Large intestine (tissue), 3 donors: Measurements from ENCODE around the gene RSU1. TPM values are rescaled to one million over a fixed set of nuclear protein-coding genes. Genes with fewer than 3 reads are reported as not detected.
A peak's percentile ranks its signal among the peaks of the same experiment; 100 is the strongest.
"Not testable (repeated sequence)": the region's sequence is repeated elsewhere in the genome, so short reads cannot be mapped to it uniquely, and the experiment has no call there.

Source experiments
- DNase-seq, 2 donors: peaks; one replicate each; pipeline versions ENCODE4 v3.0.0 to v3.0.0-alpha.2; 2013
- H3K27ac ChIP-seq: one replicate; pipeline ENCODE4 v1.5.1; 2013; ENCODE audit warnings: low read length
- H3K27me3 ChIP-seq: 2 replicates; pipeline ENCODE4 v1.6.1; 2013; ENCODE audit warnings: low read length; ENCODE audit not compliant: control insufficient read depth, insufficient read depth
- H3K36me3 ChIP-seq: 2 replicates; pipeline ENCODE4 v1.6.1; 2013; ENCODE audit warnings: low read length; ENCODE audit not compliant: control insufficient read depth, insufficient read depth
- H3K4me1 ChIP-seq: one replicate; pipeline ENCODE4 v1.6.1; 2013; ENCODE audit warnings: low read length; ENCODE audit not compliant: control insufficient read depth, insufficient read depth
- H3K4me3 ChIP-seq: one replicate; pipeline ENCODE4 v1.5.1; 2013; ENCODE audit warnings: low read length
- H3K9me3 ChIP-seq: one replicate; pipeline ENCODE4 v1.6.1; 2013; ENCODE audit warnings: mild to moderate bottlenecking, low read depth, low read length, moderate library complexity; ENCODE audit not compliant: control insufficient read depth
- WGBS: methylation state at CpG from one replicate; pipeline ENCODE4 v1.1.5; 2013; ENCODE audit warnings: low lambda C conversion rate; ENCODE audit not compliant: insufficient coverage; 5-methylcytosine and 5-hydroxymethylcytosine counted together
- polyA plus RNA-seq: library from polyadenylated mRNA; unstranded; fragments of 120-200 nt; gene quantifications from one replicate; pipeline ENCODE4 v1.2.1, GENCODE V29; 2013

The RSU1 gene
- polyA plus RNA-seq, 1 donor: 37.0 TPM

DNA sequence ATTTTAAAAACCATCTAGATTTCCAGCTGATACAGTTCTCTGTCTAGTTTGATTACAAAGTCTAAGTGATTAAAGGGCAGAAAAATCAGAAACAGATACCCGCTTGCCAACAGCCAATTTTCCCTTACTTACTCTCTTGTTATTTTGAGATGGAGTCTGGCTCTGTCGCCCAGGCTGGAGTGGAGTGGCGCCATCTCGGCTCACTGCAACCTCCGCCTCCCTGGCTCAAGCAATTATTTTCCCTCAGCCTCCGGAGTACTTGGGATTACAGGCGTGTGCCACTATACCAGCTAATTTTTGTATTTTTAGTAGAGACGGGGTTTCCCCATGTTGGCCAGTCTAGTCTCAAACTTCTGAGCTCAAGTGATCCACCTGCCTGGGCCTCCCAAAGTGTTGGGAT is 10.2 kb upstream of the RSU1 start:
- H3K4me3 ChIP-seq, H3K36me3 ChIP-seq, H3K9me3 ChIP-seq, DNase-seq, H3K4me1 ChIP-seq, H3K27ac ChIP-seq, H3K27me3 ChIP-seq: not testable (repeated sequence)
- no CpG with 5 or more reads among the region's 8 CpGs for WGBS

DNA sequence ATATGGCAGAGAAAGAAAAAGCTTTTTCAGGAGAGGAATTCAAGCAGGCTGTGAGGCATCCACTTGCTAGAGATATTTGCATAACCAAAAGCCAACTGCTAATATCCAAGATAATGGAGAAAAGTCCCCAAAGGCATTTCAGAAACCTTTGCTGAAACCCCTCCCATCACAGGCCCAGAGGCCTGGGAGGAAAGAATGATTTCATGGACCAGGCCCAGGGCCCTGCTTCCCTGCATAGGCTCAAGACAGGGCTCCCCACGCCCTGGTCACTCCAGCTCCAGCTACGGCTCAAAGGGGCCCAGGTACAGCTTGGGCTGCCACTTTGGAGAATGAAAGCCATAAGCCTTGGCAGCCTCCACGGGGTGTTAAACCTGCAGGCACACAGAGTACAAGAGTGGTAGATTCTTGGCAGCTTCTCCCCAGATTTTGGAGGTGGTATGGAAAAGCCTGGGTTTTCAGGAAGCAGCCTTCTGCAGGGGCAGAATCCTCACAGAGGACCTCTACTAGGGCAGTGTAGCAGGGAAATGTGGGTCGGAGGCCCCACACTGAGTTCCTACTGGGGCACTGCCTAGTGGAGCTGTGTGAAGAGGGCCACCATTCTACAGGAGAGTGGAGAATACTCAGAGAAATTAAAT is 5.6 kb upstream of the RSU1 start:
- Histone ChIP-seq H3K4me3 (no peak overlapping the region), H3K27ac (no peak overlapping the region), H3K4me1 (no peaks in the 10 kb centered on the region), H3K27me3 (peaks cover 4% of the 10 kb centered on the region), H3K9me3 (peaks cover 4% of the 10 kb centered on the region), H3K36me3 (peaks cover 6% of the 10 kb centered on the region)
- no CpG with 5 or more reads among the region's 4 CpGs for WGBS
- DNase-seq: no peak

DNA sequence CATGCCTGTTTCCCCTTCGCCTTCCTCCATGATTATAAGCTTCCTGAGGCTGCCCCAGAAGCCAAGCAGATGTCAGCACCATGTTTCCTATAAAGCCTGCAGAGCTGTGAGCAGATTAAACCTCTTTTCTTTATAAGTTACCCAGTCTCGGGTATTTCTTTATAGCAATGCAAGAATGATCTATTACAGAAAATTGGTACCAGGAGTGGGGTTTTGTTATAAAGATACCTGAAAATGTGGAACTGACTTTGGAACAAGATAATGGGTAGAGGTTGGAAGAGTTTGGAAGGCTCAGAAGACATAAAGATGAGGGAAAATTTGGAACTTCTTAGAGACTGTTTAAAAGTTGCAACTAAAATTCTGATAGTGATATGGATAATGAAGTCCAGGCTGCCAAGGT is 4.8 kb upstream of the RSU1 start:
- no peak for DNase-seq
- peaks cover 6% of the 10 kb centered on the region for H3K36me3 ChIP-seq
- peaks cover 4% of the 10 kb centered on the region for H3K27me3 ChIP-seq
- WGBS: 100% methylated on average over 1 of the region's 2 CpGs
- H3K9me3 ChIP-seq: peaks cover 4% of the 10 kb centered on the region
- H3K4me3 ChIP-seq: no peak overlapping the region
- no peak overlapping the region for H3K27ac ChIP-seq
- no peaks in the 10 kb centered on the region for H3K4me1 ChIP-seq

DNA sequence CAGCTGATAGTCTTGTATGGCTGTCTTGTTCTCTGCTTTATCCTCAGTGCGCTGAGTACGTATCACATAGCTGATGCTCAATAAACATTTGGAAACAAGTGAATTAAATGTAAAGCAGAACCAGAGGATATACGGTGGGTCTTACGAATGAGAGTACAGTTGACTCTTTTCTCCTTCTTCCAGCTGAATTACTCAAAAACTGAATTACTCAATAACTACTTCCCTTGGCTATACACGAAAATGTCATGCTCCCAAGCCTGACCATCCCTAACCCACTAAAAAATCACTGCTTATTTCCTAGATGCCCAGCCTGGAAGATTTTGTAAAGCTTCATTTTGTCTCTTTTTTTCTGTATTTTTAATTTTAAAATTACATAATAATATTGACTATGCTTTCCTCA is 3.2 kb upstream of the RSU1 start:
- Histone ChIP-seq H3K9me3 (peaks cover 4% of the 10 kb centered on the region), H3K27ac (no peak overlapping the region), H3K4me3 (no peak overlapping the region), H3K27me3 (peaks cover 4% of the 10 kb centered on the region), H3K4me1 (peaks cover 3% of the 10 kb centered on the region), H3K36me3 (peaks cover 6% of the 10 kb centered on the region)
- no peak for DNase-seq
- 82% methylated on average over 4 of the region's 5 CpGs for WGBS

DNA sequence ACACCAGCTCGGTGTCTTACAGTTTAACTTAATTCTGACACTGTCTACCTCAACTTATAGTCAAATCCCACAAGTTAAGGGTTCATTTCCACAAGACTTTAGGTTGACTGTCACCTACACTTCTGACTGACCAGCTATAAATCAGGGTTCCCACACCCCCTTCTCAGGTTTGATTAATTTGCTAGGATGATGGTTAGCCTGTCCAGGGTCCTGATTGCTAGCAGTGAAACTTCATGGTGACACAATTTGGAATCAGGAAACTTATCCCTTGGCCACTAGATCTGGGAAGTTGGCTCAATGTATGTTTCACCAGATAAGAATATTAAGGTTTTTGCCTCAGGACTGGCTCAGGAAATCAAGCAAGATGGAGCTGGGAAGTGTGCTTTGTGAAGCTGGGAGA is 2.8 kb upstream of the RSU1 start:
- no peak for DNase-seq
- H3K4me1 ChIP-seq: peaks cover 3% of the 10 kb centered on the region
- H3K4me3 ChIP-seq: no peak overlapping the region
- H3K27me3 ChIP-seq: peaks cover 4% of the 10 kb centered on the region
- no peak overlapping the region for H3K27ac ChIP-seq
- no CpG with 5 or more reads among the region's 1 CpG for WGBS
- peaks cover 4% of the 10 kb centered on the region for H3K9me3 ChIP-seq
- peaks cover 6% of the 10 kb centered on the region for H3K36me3 ChIP-seq

DNA sequence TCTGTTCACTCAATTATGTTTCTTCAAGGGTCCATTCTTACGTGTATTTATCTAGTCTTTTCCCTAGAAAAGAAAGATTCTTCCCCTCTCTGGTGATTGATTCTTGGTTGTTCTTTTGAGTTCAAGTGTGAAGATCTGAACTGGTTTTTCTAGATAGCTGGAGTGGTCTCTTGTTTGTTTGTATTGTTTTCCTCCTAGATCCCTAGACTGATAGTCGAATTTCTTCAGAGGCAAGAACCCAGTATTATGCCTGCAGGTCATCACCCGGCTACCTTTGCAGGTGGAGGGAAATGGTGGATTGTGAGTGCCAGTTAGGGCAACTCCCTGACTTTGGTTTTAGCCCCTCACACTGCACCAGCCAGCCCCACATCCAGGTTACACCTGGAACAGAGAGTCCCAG is 2.2 kb upstream of the RSU1 start:
- Histone ChIP-seq H3K4me3 (no peak overlapping the region), H3K27me3 (peaks cover 4% of the 10 kb centered on the region), H3K36me3 (peaks cover 6% of the 10 kb centered on the region), H3K27ac (no peak overlapping the region), H3K9me3 (peaks cover 4% of the 10 kb centered on the region), H3K4me1 (peaks cover 3% of the 10 kb centered on the region)
- no peak for DNase-seq
- WGBS: no CpG with 5 or more reads among the region's 3 CpGs

DNA sequence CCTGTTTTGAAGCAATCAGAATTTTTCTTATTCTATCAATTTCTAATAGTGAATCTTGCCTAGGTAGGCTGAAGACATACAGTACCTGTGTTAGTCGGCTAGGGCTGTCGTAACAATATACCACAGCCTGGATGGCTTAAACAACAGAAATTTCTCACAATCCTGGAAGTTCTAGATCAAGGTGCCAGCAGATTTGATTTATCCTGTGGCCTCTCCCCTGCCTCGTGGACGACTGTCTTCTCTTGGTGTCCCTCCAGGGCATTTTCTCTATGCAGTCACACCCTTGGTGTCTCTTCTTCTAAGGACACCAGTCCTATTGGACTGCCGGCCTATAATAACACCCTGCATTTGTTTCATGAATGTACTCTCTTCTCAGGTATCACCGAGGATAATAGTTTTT is 1.8 kb upstream of the RSU1 start:
- Histone ChIP-seq H3K9me3 (peaks cover 4% of the 10 kb centered on the region), H3K36me3 (peaks cover 6% of the 10 kb centered on the region), H3K4me1 (peaks cover 3% of the 10 kb centered on the region), H3K4me3 (no peak overlapping the region), H3K27ac (no peak overlapping the region), H3K27me3 (peaks cover 4% of the 10 kb centered on the region)
- no CpG with 5 or more reads among the region's 6 CpGs for WGBS
- DNase-seq: no peak

DNA sequence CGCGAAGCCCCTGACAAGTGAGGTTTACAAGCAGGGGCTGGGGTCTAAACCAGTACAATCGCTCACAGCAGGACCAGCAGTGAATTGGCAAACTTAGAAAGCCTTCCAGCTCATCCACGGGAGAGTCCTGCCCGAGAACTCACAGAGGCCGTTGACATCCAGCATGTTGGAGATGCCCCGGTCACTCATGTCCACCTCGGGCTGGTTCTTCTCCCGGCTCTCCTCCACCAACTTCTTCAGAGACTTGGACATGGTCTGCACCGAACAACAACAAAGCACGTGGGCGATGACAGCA is 447 bp downstream of the RSU1 start:
- Histone ChIP-seq H3K36me3 (no peaks in the 10 kb centered on the region), H3K4me3 (peak overlapping the region; percentile 63), H3K27me3 (peaks cover 4% of the 10 kb centered on the region), H3K9me3 (no peaks in the 10 kb centered on the region), H3K27ac (peak overlapping the region; percentile 57), H3K4me1 (peaks cover 3% of the 10 kb centered on the region)
- no CpG with 5 or more reads among the region's 12 CpGs for WGBS
- no peak for DNase-seq

DNA sequence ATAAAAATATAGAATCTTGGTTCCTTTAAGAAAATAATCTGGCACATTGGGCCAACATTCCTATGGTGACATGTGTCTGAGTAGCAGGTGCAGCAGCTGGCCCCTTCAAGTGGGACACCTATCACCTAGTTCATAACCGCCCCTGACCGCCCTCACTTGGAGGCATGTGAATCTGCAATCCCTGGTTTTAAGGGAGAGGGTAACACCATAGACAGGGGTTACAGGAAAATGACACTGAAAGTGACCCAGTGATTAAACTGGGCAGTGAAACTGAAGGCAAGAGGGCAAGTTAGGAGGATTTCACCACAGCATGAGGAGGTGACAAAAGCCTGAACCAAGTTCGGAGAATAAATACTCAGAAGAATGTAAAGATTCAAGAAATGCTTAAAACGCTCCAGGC is 1.1 kb downstream of the RSU1 start:
- Histone ChIP-seq H3K27me3 (peaks cover 4% of the 10 kb centered on the region), H3K9me3 (no peaks in the 10 kb centered on the region), H3K36me3 (no peaks in the 10 kb centered on the region), H3K27ac (no peak overlapping the region), H3K4me1 (peaks cover 3% of the 10 kb centered on the region), H3K4me3 (no peak overlapping the region)
- WGBS: no CpG with 5 or more reads among the region's 4 CpGs
- no peak for DNase-seq

DNA sequence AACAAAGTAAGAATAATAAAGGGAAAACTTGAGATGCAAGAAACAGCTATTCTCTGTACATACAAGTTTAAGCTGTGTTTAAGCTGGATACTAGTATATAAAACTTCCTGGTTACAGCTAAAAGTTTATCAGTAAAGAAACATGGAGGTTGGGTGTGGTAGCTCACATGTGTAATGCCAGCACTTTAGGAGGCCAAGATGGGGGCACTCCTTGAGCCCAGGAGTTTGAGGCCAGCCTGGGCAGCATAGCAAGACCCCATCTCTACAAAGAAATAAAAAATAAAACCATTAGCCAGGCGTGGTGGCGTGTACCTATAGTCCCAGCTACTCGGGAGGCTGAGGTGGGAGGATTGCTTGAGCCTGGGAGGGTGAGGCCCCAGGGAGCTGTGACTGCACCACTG is 3.2 kb downstream of the RSU1 start:
- no CpG with 5 or more reads among the region's 3 CpGs for WGBS
- H3K36me3 ChIP-seq: no peaks in the 10 kb centered on the region

DNA sequence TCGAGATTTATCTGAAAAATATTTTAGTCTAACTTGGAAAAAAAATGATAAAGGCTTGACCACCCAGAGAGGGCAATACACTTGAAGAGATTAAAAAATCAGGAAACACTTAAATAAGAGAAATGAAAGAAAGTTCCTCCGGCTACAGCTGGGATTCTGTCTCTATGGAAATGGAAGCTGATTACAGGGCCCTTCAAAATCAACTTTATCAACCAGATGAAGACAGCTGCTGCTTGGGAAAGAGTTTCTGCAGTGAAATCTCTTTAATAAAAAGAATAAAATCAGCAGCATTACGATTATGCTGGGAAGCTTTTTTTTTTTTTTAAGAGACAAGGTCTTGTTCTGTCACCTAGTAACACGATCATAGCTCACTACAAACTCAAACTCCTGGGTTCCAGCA is 4.5 kb downstream of the RSU1 start:
- WGBS: 90% methylated on average over 2 of the region's 4 CpGs
- no peaks in the 10 kb centered on the region for H3K36me3 ChIP-seq
- no peaks in the 10 kb centered on the region for H3K9me3 ChIP-seq
- H3K27me3 ChIP-seq: no peaks in the 10 kb centered on the region
- no peak overlapping the region for H3K4me3 ChIP-seq
- H3K4me1 ChIP-seq: peaks cover 3% of the 10 kb centered on the region
- no peak for DNase-seq
- no peak overlapping the region for H3K27ac ChIP-seq

More for the DNA sequence above, 3.2 kb downstream of the RSU1 start:
- no peak for DNase-seq
- H3K4me1 ChIP-seq: peaks cover 3% of the 10 kb centered on the region
- H3K27ac ChIP-seq: no peak overlapping the region
- H3K4me3 ChIP-seq: no peak overlapping the region
- no peaks in the 10 kb centered on the region for H3K9me3 ChIP-seq
- H3K27me3 ChIP-seq: no peaks in the 10 kb centered on the region
